ENCODE data around the gene B3GNT8.

DNA sequence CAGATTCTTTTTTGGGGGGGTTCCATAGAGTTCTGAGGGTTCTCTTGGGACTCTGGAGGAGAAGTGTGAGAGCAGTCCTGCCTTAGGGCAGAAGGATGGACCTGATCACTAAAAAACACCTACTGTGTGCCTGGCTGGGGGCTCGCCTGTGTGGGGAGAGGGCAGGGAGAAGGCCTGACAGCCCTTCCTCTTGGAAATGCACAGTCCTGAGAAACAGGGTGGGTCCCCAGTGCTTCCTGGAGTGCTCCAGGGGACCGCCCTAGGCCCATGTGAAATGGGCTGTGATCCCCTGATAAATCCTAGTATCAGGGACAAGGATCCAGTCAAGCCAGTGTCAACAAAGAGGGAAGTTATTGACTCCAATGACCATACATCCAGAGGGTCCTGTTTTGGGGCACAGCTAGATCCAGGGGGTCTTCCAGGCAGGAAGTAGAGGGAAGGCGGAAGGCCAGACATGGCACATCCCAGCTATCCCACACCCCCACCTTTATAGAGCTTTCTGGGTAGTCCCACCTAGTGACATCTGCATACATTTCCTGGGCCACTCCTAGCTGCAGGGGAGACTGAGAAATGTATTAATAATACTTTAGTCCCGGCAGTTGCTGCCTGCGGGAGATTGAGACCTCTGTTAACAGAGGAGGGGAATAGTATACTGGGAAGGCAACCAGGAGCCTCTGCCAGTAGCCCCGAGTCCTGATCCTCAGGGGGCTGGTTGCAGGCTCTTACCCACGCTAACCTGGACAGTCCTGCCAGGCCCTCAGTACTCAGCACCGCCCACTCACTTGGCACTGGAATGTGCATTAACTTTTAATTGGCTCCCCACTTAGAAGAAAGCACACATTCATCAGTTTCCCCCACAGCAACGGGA is 15.8 kb downstream of the B3GNT8 start:
- no peak for TF ChIP-seq EZH2phosphoT487 (IDR thresholded peaks at IDR 0.05; ENCODE audit: low read depth)
- TF ChIP-seq, protein P1, sequence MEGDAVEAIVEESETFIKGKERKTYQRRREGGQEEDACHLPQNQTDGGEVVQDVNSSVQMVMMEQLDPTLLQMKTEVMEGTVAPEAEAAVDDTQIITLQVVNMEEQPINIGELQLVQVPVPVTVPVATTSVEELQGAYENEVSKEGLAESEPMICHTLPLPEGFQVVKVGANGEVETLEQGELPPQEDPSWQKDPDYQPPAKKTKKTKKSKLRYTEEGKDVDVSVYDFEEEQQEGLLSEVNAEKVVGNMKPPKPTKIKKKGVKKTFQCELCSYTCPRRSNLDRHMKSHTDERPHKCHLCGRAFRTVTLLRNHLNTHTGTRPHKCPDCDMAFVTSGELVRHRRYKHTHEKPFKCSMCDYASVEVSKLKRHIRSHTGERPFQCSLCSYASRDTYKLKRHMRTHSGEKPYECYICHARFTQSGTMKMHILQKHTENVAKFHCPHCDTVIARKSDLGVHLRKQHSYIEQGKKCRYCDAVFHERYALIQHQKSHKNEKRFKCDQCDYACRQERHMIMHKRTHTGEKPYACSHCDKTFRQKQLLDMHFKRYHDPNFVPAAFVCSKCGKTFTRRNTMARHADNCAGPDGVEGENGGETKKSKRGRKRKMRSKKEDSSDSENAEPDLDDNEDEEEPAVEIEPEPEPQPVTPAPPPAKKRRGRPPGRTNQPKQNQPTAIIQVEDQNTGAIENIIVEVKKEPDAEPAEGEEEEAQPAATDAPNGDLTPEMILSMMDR (IDR thresholded peaks at IDR 0.05; ENCODE audit: low read depth, low read length), result no peak

All from OCI-LY3 (cell line).